Duodenal mucosa (tissue), 2 donors: ENCODE results near the gene JRKL.
A peak's percentile ranks its signal among the peaks of the same experiment; 100 is the strongest.

Experiments
- H3K27ac ChIP-seq: one replicate; pipeline ENCODE4 v1.7.0; 2013; ENCODE audit warnings: low read depth, low read length
- H3K27me3 ChIP-seq, 2 donors: one replicate each; pipeline ENCODE4 v1.7.0; 2013; ENCODE audit warnings: low read length in 2 of 2, control low read depth in 1 of 2; ENCODE audit not compliant: insufficient read depth in 2 of 2, control insufficient read depth in 1 of 2
- H3K36me3 ChIP-seq, 2 donors: one replicate each; pipeline ENCODE4 v1.7.0; 2013; ENCODE audit warnings: low read length in 2 of 2, control low read depth in 1 of 2; ENCODE audit not compliant: insufficient read depth in 2 of 2, control insufficient read depth in 1 of 2
- H3K4me1 ChIP-seq, 2 donors: one replicate each; pipeline ENCODE4 v1.7.0; 2013; ENCODE audit warnings: low read length in 2 of 2, control low read depth in 1 of 2; ENCODE audit not compliant: insufficient read depth in 2 of 2, control insufficient read depth in 1 of 2
- H3K4me3 ChIP-seq, 2 donors: one replicate each; pipeline ENCODE4 v1.7.0; 2013; ENCODE audit warnings: low read length in 2 of 2, low read depth in 1 of 2
- H3K9ac ChIP-seq, 2 donors: one replicate each; pipeline ENCODE4 v1.7.0; 2013; ENCODE audit warnings: low read length in 2 of 2, low read depth in 1 of 2
- H3K9me3 ChIP-seq, 2 donors: one replicate each; pipeline ENCODE4 v1.7.0; 2013; ENCODE audit warnings: low read length in 2 of 2, control low read depth in 1 of 2; ENCODE audit not compliant: control insufficient read depth in 1 of 2

JRKL gene

GRCh38 chr11:96389720-96390487, at the start of gene JRKL, which contains the start of gene CCDC82:
TSS of gene JRKL (plus strand) at chr11:96390013. CDS start at chr11:96390650, 637 bp downstream.
TSS of gene CCDC82 (minus strand) at chr11:96389912. CDS start at chr11:96384747, 5,165 bp downstream.
- Histone ChIP-seq H3K4me3 (peak within 1 kb of the TSS; percentile 84 to 88), H3K27me3 (no peaks in the 10 kb centered on the region), H3K27ac (peak within 1 kb of the TSS; percentile 85), H3K9ac (peak within 1 kb of the TSS; percentile 80 to 83), H3K36me3 (no peaks in the 10 kb centered on the region), H3K4me1 (peaks cover 14 to 19% of the 10 kb centered on the region in 2 donors), H3K9me3 (no peaks in the 10 kb centered on the region)

GRCh38 chr11:96340555-96340885, 49.3 kb upstream of the JRKL start:
- Histone ChIP-seq H3K4me3 (peak overlapping the region; percentile 81 to 83), H3K9ac (peak overlapping the region in 1 of 2 donors; percentile 44), H3K9me3 (no peaks in the 10 kb centered on the region), H3K27me3 (no peaks in the 10 kb centered on the region), H3K36me3 (no peaks in the 10 kb centered on the region), H3K4me1 (peaks cover 54 to 58% of the 10 kb centered on the region in 2 donors), H3K27ac (peak overlapping the region; percentile 58)

- H3K9ac ChIP-seq = peak overlapping the region; percentile 62 to 79
- peak overlapping the region; percentile 54 for H3K27ac ChIP-seq
- peak overlapping the region; percentile 81 to 83 for H3K4me3 ChIP-seq
- H3K36me3 ChIP-seq = no peaks in the 10 kb centered on the region
- H3K27me3 ChIP-seq = no peaks in the 10 kb centered on the region
- peaks cover 48 to 55% of the 10 kb centered on the region in 2 donors for H3K4me1 ChIP-seq
- H3K9me3 ChIP-seq = no peaks in the 10 kb centered on the region
Measured at GRCh38 chr11:96341211-96342013, 48.4 kb upstream of the JRKL start.

- Histone ChIP-seq H3K4me1 (peaks cover 44 to 47% of the 10 kb centered on the region in 2 donors), H3K36me3 (no peaks in the 10 kb centered on the region), H3K9me3 (no peaks in the 10 kb centered on the region), H3K4me3 (peak overlapping the region; percentile 81 to 83), H3K9ac (peak overlapping the region; percentile 62 to 79), H3K27me3 (no peaks in the 10 kb centered on the region), H3K27ac (peak overlapping the region; percentile 54)
Measured at GRCh38 chr11:96342014-96342960, 47.5 kb upstream of the JRKL start.

GRCh38 chr11:96342961-96343711, 46.7 kb upstream of the JRKL start, which contains the start of gene MAML2:
TSS of gene MAML2 (minus strand) at chr11:96343195. CDS start at chr11:96341895, 1,300 bp downstream.
- Histone ChIP-seq H3K36me3 (no peaks in the 10 kb centered on the region), H3K4me1 (peaks cover 35 to 38% of the 10 kb centered on the region in 2 donors), H3K9me3 (no peaks in the 10 kb centered on the region), H3K27me3 (no peaks in the 10 kb centered on the region), H3K27ac (peak within 1 kb of the TSS; percentile 23), H3K9ac (peak within 1 kb of the TSS; percentile 62 to 79), H3K4me3 (peak within 1 kb of the TSS; percentile 81 to 83)

- Histone ChIP-seq H3K36me3 (peaks cover 10 to 15% of the 10 kb centered on the region in 2 donors), H3K9ac (no peak overlapping the region)
Measured at GRCh38 chr11:96356848-96357247, 33.0 kb upstream of the JRKL start.

GRCh38 chr11:96357794-96358193, 32.0 kb upstream of the JRKL start:
- no peak overlapping the region for H3K4me3 ChIP-seq
- H3K9ac ChIP-seq = no peak overlapping the region

More at GRCh38 chr11:96356848-96357247, 33.0 kb upstream of the JRKL start:
- Histone ChIP-seq H3K9me3 (no peaks in the 10 kb centered on the region), H3K27ac (no peak overlapping the region), H3K4me1 (no peaks in the 10 kb centered on the region), H3K4me3 (no peak overlapping the region), H3K27me3 (no peaks in the 10 kb centered on the region)

GRCh38 chr11:96358321-96358720, 31.5 kb upstream of the JRKL start:
- no peaks in the 10 kb centered on the region for H3K27me3 ChIP-seq
- H3K9me3 ChIP-seq = no peaks in the 10 kb centered on the region
- H3K4me3 ChIP-seq = no peak overlapping the region
- H3K36me3 ChIP-seq = peaks cover 10 to 15% of the 10 kb centered on the region in 2 donors
- no peak overlapping the region for H3K9ac ChIP-seq
- H3K4me1 ChIP-seq = no peaks in the 10 kb centered on the region
- no peak overlapping the region for H3K27ac ChIP-seq

More at GRCh38 chr11:96357794-96358193, 32.0 kb upstream of the JRKL start:
- Histone ChIP-seq H3K27ac (no peak overlapping the region), H3K4me1 (no peaks in the 10 kb centered on the region), H3K27me3 (no peaks in the 10 kb centered on the region), H3K9me3 (no peaks in the 10 kb centered on the region), H3K36me3 (peaks cover 10 to 15% of the 10 kb centered on the region in 2 donors)

GRCh38 chr11:96361778-96362177, 28.0 kb upstream of the JRKL start:
- H3K9me3 ChIP-seq = no peaks in the 10 kb centered on the region
- peaks cover 6 to 16% of the 10 kb centered on the region in 2 donors for H3K36me3 ChIP-seq
- H3K27ac ChIP-seq = no peak overlapping the region
- no peak overlapping the region for H3K9ac ChIP-seq
- no peaks in the 10 kb centered on the region for H3K27me3 ChIP-seq
- no peak overlapping the region for H3K4me3 ChIP-seq
- no peaks in the 10 kb centered on the region for H3K4me1 ChIP-seq
